T-helper 2 cell (primary cell): Measurements from ENCODE around the gene STK32A.

ENCODE experiments used
- DNase-seq, 5 experiments: peaks; one replicate each; pipeline versions ENCODE4 v3.0.0 to v3.0.0-alpha.2; 2012 to 2022

Gene STK32A

GRCh38 chr5:147393874-147394672, 159.2 kb downstream of the STK32A start:
- no peak for DNase-seq

GRCh38 chr5:147396070-147396823, 161.4 kb downstream of the STK32A start:
- DNase-seq: no peak

GRCh38 chr5:147397616-147398015, 162.8 kb downstream of the STK32A start:
- DNase-seq: no peak

GRCh38 chr5:147398860-147399259, 164.0 kb downstream of the STK32A start:
- DNase-seq: no peak

GRCh38 chr5:147400126-147400809, 165.4 kb downstream of the STK32A start:
- DNase-seq: no peak

GRCh38 chr5:147400881-147401280, 166.1 kb downstream of the STK32A start:
- DNase-seq: no peak

GRCh38 chr5:147403651-147404640, 169.1 kb downstream of the STK32A start:
- no peak for DNase-seq

- DNase-seq: no peak
These were observed 169.9 kb downstream of the STK32A start for GRCh38 chr5:147404706-147405105.

- no peak for DNase-seq
These were observed 171.8 kb downstream of the STK32A start for GRCh38 chr5:147406636-147407035.

- no peak for DNase-seq
These were observed 172.4 kb downstream of the STK32A start for GRCh38 chr5:147407094-147407681.

GRCh38 chr5:147408980-147409379, 174.2 kb downstream of the STK32A start:
- DNase-seq: no peak

GRCh38 chr5:147410496-147411358, 175.9 kb downstream of the STK32A start:
- DNase-seq: no peak

GRCh38 chr5:147411359-147412319, 176.8 kb downstream of the STK32A start:
- no peak for DNase-seq

GRCh38 chr5:147412561-147412960, 177.7 kb downstream of the STK32A start:
- DNase-seq: no peak

GRCh38 chr5:147413266-147413665, 178.4 kb downstream of the STK32A start:
- DNase-seq: no peak

GRCh38 chr5:147415651-147416050, 180.8 kb downstream of the STK32A start:
- no peak for DNase-seq

GRCh38 chr5:147417135-147417813, 182.4 kb downstream of the STK32A start:
- no peak for DNase-seq

- DNase-seq: no peak
These were observed 183.8 kb downstream of the STK32A start for GRCh38 chr5:147418613-147419012.
